H1 (cell line): ENCODE results near the gene SYNDIG1. TPM values are rescaled to one million over a fixed set of nuclear protein-coding genes. Genes with fewer than 3 reads are reported as not detected.

ENCODE experiments used
- CTCF ChIA-PET: fragments of 300-600 bp; sonication (Branson Sonifier 250); formaldehyde crosslinking; loops from one replicate; lab custom pipeline; 2021; ENCODE audit not compliant: partially characterized antibody; lab: Charles Lee
- POLR2A ChIA-PET: fragments of 300-600 bp; sonication (Branson Sonifier 250); formaldehyde crosslinking; loops from one replicate; lab custom pipeline; 2021; ENCODE audit warnings: inconsistent platforms; ENCODE audit not compliant: partially characterized antibody; lab: Charles Lee
- DNase-seq, 2 experiments: peaks; one replicate each; pipeline versions ENCODE4 v3.0.0 to v3.0.0-alpha.2; 2010 to 2022; ENCODE audit warnings: low spot score in 2 of 2, low read depth in 1 of 2, mixed read lengths in 1 of 2
- FAIRE-seq: peaks from 2 replicates; lab custom pipeline; 2011; peaks lifted over from hg19 to GRCh38; lab: Jason Lieb, UNC
- H2AFZ ChIP-seq: 2 replicates; pipeline ENCODE4 v1.8.1; 2012; ENCODE audit warnings: low read length, inconsistent platforms
- H2AK5ac ChIP-seq: 2 replicates; pipeline ENCODE4 v1.6.1; 2013; ENCODE audit warnings: low read depth, low read length
- H2BK120ac ChIP-seq: replicated peaks from 2 replicates; pipeline ENCODE3; 2013; ENCODE audit warnings: low read depth, low read length, inconsistent platforms
- H2BK12ac ChIP-seq: 2 replicates; pipeline ENCODE4 v1.6.1; 2013; ENCODE audit warnings: low read depth, low read length
- H2BK15ac ChIP-seq: 2 replicates; pipeline ENCODE4 v1.6.1; 2013; ENCODE audit warnings: low read length
- H2BK20ac ChIP-seq: 2 replicates; pipeline ENCODE4 v1.6.1; 2013; ENCODE audit warnings: low read length
- H2BK5ac ChIP-seq: 2 replicates; pipeline ENCODE4 v1.6.1; 2013; ENCODE audit warnings: low read depth, low read length
- H3K14ac ChIP-seq: 2 replicates; pipeline ENCODE4 v1.6.1; 2013; ENCODE audit warnings: inconsistent platforms; ENCODE audit not compliant: insufficient read length
- H3K18ac ChIP-seq: 2 replicates; pipeline ENCODE4 v1.6.1; 2013; ENCODE audit warnings: low read length; ENCODE audit errors: extremely low read depth
- H3K23ac ChIP-seq: 2 replicates; pipeline ENCODE4 v1.6.1; 2013; ENCODE audit warnings: inconsistent platforms; ENCODE audit not compliant: insufficient read length
- H3K23me2 ChIP-seq: 2 replicates; pipeline ENCODE4 v1.6.1; 2013; ENCODE audit warnings: low read depth, low read length
- H3K27ac ChIP-seq: 2 replicates; pipeline ENCODE4 v1.6.1; 2011; ENCODE audit warnings: low read depth, low read length, inconsistent platforms
- H3K27me3 ChIP-seq, 4 experiments: replicated peaks in 1 of 4; 1 replicate in 1 of 4; 2 replicates in 3 of 4; pipeline versions ENCODE4 v1.6.1 to v1.8.1; 2011 to 2013; ENCODE audit warnings: low read length in 3 of 4, mild to moderate bottlenecking in 3 of 4, inconsistent platforms in 2 of 4, mixed read lengths in 2 of 4, moderate library complexity in 1 of 4; ENCODE audit not compliant: control insufficient read depth in 3 of 4, insufficient read depth in 3 of 4; ENCODE audit errors: extremely low read depth in 1 of 4
- H3K36me3 ChIP-seq, 4 experiments: 2 replicates each; pipeline versions ENCODE4 v1.6.1 to v1.8.1; 2011 to 2013; ENCODE audit warnings: mild to moderate bottlenecking in 4 of 4, low read length in 3 of 4, moderate library complexity in 2 of 4, control low read depth in 1 of 4, inconsistent platforms in 1 of 4; ENCODE audit not compliant: insufficient read depth in 4 of 4, control insufficient read depth in 2 of 4
- H3K4ac ChIP-seq: replicated peaks from 2 replicates; pipeline ENCODE3; 2013; ENCODE audit warnings: low read length, low read depth, mixed read lengths, inconsistent platforms; ENCODE audit not compliant: insufficient read length
- H3K4me1 ChIP-seq, 4 experiments: replicated peaks in 1 of 4; 1 replicate in 1 of 4; 2 replicates in 3 of 4; pipeline versions ENCODE4 v1.6.1 to v1.8.1; 2011 to 2013; ENCODE audit warnings: low read length in 3 of 4, inconsistent platforms in 2 of 4, mixed read lengths in 1 of 4; ENCODE audit not compliant: insufficient read depth in 4 of 4, control insufficient read depth in 3 of 4
- H3K4me2 ChIP-seq, 2 experiments: 2 replicates each; pipeline versions ENCODE4 v1.6.1 to v1.8.1; 2011 to 2013; ENCODE audit warnings: low read depth in 2 of 2, low read length in 2 of 2, control low read depth in 1 of 2, inconsistent platforms in 1 of 2, mild to moderate bottlenecking in 1 of 2; ENCODE audit not compliant: insufficient read depth in 1 of 2
- H3K4me3 ChIP-seq, 4 experiments: fragments of 200-600, 300-600 bp in 1 of 4; sonication (generic), shearing (Covaris generic), sonication (Bioruptor Twin) in 1 of 4; 2 replicates each; pipeline versions ENCODE4 v1.5.1 to v1.8.1; 2011 to 2016; ENCODE audit warnings: low read length in 4 of 4, low read depth in 3 of 4, control low read depth in 2 of 4, inconsistent platforms in 2 of 4, mild to moderate bottlenecking in 2 of 4, mixed read lengths in 1 of 4, moderate library complexity in 1 of 4; ENCODE audit not compliant: insufficient read depth in 2 of 4; ENCODE audit errors: extremely low read depth in 1 of 4
- H3K56ac ChIP-seq: replicated peaks from 2 replicates; pipeline ENCODE3; 2013; ENCODE audit warnings: low read depth, mild to moderate bottlenecking, mixed read lengths, low read length, inconsistent platforms; ENCODE audit not compliant: insufficient read length
- H3K79me1 ChIP-seq: 2 replicates; pipeline ENCODE4 v1.6.1; 2013; ENCODE audit warnings: low read depth, low read length, control low read depth
- H3K79me2 ChIP-seq, 2 experiments: 2 replicates each; pipeline versions ENCODE4 v1.6.1 to v1.8.1; 2012 to 2013; ENCODE audit warnings: low read length in 2 of 2, mild to moderate bottlenecking in 2 of 2, inconsistent platforms in 1 of 2; ENCODE audit not compliant: insufficient read depth in 2 of 2, control insufficient read depth in 1 of 2
- H3K9ac ChIP-seq, 4 experiments: replicated peaks in 1 of 4; 1 replicate in 1 of 4; 2 replicates in 3 of 4; pipeline versions ENCODE4 v1.6.1 to v1.8.1; 2011 to 2013; ENCODE audit warnings: low read depth in 3 of 4, low read length in 3 of 4, control low read depth in 2 of 4, mild to moderate bottlenecking in 2 of 4, moderate library complexity in 2 of 4, inconsistent platforms in 1 of 4; ENCODE audit errors: extremely low read depth in 1 of 4
- H3K9me3 ChIP-seq, 2 experiments: 2 replicates each; pipeline versions ENCODE4 v1.6.1 to v1.8.1; 2012 to 2013; ENCODE audit warnings: mild to moderate bottlenecking in 2 of 2, moderate library complexity in 2 of 2, control low read depth in 1 of 2, inconsistent platforms in 1 of 2, low read depth in 1 of 2, low read length in 1 of 2, mixed read lengths in 1 of 2; ENCODE audit not compliant: insufficient read depth in 2 of 2
- H4K20me1 ChIP-seq, 2 experiments: replicated peaks in 1 of 2; 2 replicates each; pipeline versions ENCODE3 to v1.8.1; 2011 to 2013; ENCODE audit warnings: inconsistent platforms in 2 of 2, low read length in 2 of 2, mild to moderate bottlenecking in 1 of 2; ENCODE audit not compliant: insufficient read depth in 2 of 2, control insufficient read depth in 1 of 2
- H4K5ac ChIP-seq: 2 replicates; pipeline ENCODE4 v1.6.1; 2013; ENCODE audit warnings: low read length, low read depth, mixed read lengths, inconsistent platforms; ENCODE audit not compliant: insufficient read length
- H4K8ac ChIP-seq: 2 replicates; pipeline ENCODE4 v1.8.0; 2013; ENCODE audit warnings: mild to moderate bottlenecking, moderate library complexity, low read length, inconsistent platforms; ENCODE audit not compliant: insufficient read depth; ENCODE audit errors: extremely low read depth
- H4K91ac ChIP-seq: replicated peaks from 2 replicates; pipeline ENCODE3; 2013; ENCODE audit warnings: low read length, mixed read lengths, inconsistent platforms; ENCODE audit not compliant: insufficient read length
- ASH2L ChIP-seq: fragments of 200-600, 300-600 bp; sonication (generic); IDR thresholded peaks from one replicate; pipeline ENCODE4 v1.7.1; 2017; ENCODE audit warnings: low read length
- CHD2 ChIP-seq: IDR thresholded peaks from 2 replicates; pipeline ENCODE4 v1.6.1; 2012; ENCODE audit warnings: low read length, improper control_type of control experiment
- CTBP2 ChIP-seq: IDR thresholded peaks from 2 replicates; pipeline ENCODE4 v1.7.0; 2011; ENCODE audit warnings: borderline replicate concordance, mild to moderate bottlenecking, moderate library complexity, mixed read lengths, low read length; ENCODE audit not compliant: insufficient read depth, insufficient read length
- EGR1 ChIP-seq: IDR thresholded peaks from 2 replicates; pipeline ENCODE4 v1.6.1; 2011; ENCODE audit warnings: low read depth, low read length, borderline replicate concordance
- HDAC2 ChIP-seq, 2 experiments: fragments of 300-600 bp in 1 of 2; sonication (generic) in 1 of 2; IDR thresholded peaks; 2 replicates each; pipeline ENCODE4 v1.6.1; 2011 to 2012; ENCODE audit warnings: low read depth in 2 of 2, low read length in 2 of 2, mild to moderate bottlenecking in 2 of 2, moderate library complexity in 2 of 2, borderline replicate concordance in 1 of 2, inconsistent platforms in 1 of 2
- HDAC6 ChIP-seq: IDR thresholded peaks from one replicate; pipeline ENCODE4 v1.7.1; 2012; ENCODE audit warnings: low read depth, mild to moderate bottlenecking, inconsistent platforms, low read length, moderate library complexity
- JUND ChIP-seq: IDR thresholded peaks from 2 replicates; pipeline ENCODE4 v1.6.1; 2011; ENCODE audit warnings: mild to moderate bottlenecking, improper control_type of control experiment, low read length
- NANOG ChIP-seq: IDR thresholded peaks from 2 replicates; pipeline ENCODE4 v1.6.1; 2011; ENCODE audit warnings: low read length, low read depth, mild to moderate bottlenecking, inconsistent platforms; ENCODE audit not compliant: insufficient read depth, poor library complexity, severe bottlenecking
- POLR2AphosphoS5 ChIP-seq: IDR thresholded peaks from 2 replicates; pipeline ENCODE4 v1.6.1; 2011; ENCODE audit warnings: low read depth, low read length
- POU5F1 ChIP-seq: IDR thresholded peaks from 2 replicates; pipeline ENCODE4 v1.6.1; 2011; ENCODE audit warnings: low read depth, mild to moderate bottlenecking, low read length, moderate library complexity
- SIX5 ChIP-seq: IDR thresholded peaks from 2 replicates; pipeline ENCODE4 v1.6.1; 2011; ENCODE audit warnings: mild to moderate bottlenecking, low read depth, low read length
- TBP ChIP-seq: IDR thresholded peaks from 2 replicates; pipeline ENCODE4 v1.6.1; 2011; ENCODE audit warnings: low read depth, low read length, improper control_type of control experiment
- USF2 ChIP-seq: IDR thresholded peaks from 2 replicates; pipeline ENCODE4 v1.6.1; 2011; ENCODE audit warnings: low read length, improper control_type of control experiment
- WGBS, 2 experiments: shearing (Covaris generic) in 1 of 2; methylation state at CpG; one replicate each; pipeline versions ENCODE4 v1.1.6 to v1.1.7; 2013 to 2015; ENCODE audit warnings: low lambda C conversion rate in 2 of 2, mixed read lengths in 2 of 2, inconsistent platforms in 1 of 2, low coverage in 1 of 2, missing lambda C conversion rate in 1 of 2; ENCODE audit not compliant: insufficient replicate concordance in 2 of 2, insufficient coverage in 1 of 2, insufficient read length in 1 of 2; ENCODE audit errors: extremely low coverage in 1 of 2, missing lambda C conversion rate in 1 of 2; 5-methylcytosine and 5-hydroxymethylcytosine counted together
- polyA plus RNA-seq, 7 experiments: library from polyadenylated mRNA; depleted of rRNA in 3 of 7; stranded (reverse) in 5 of 7; unstranded in 2 of 7; fragments of >200 nt in 5 of 7; fragments of 200-250 nt in 2 of 7; gene quantifications; 1 replicate in 5 of 7; 2 replicates in 1 of 7; 4 replicates in 1 of 7; pipeline versions ENCODE4 v1.2.1 to v1.2.3, GENCODE V29; 2011 to 2013; ENCODE audit warnings: missing spikeins in 2 of 7, mixed read lengths in 2 of 7
- total RNA-seq: library from RNA; stranded (reverse); fragmentation: NEBNext Ultra II Directional; extraction: Animal tissue kit (Norgen Biotek cat#: 25700); gene quantifications from 2 replicates; pipeline ENCODE4 v1.2.1, GENCODE V29; 2021

The SYNDIG1 gene
- total and polyA plus RNA-seq, 2 of the 8 experiments (the other 6 are each of a cell fraction or from before 2014, with no cell fraction given), result 6.5 to 7.8 TPM

GRCh38 chr20:24695529-24696225 is 226.2 kb downstream of the SYNDIG1 start:
- no peak overlapping the region for H2BK5ac ChIP-seq
- H4K8ac ChIP-seq, result no peak overlapping the region
- no peaks in the 10 kb centered on the region for H3K4me1 ChIP-seq
- H3K4me3 ChIP-seq, result no peak overlapping the region
- no peak overlapping the region for H4K5ac ChIP-seq
- no peak overlapping the region for H3K23ac ChIP-seq
- no peak overlapping the region for H2BK20ac ChIP-seq
- no peak overlapping the region for H3K9ac ChIP-seq
- H3K27me3 ChIP-seq, result no peaks in the 10 kb centered on the region
- no peaks in the 10 kb centered on the region for H3K23me2 ChIP-seq
- no peak overlapping the region for H3K18ac ChIP-seq
- no peak for FAIRE-seq
- ChIA-PET POLR2A (no interaction called here), CTCF (interaction anchor here (1.1 kb wide), 1 partner anchor 23 kb away, joined by 3 read pairs; no protein-coding TSS in a partner anchor)
- no peak overlapping the region for H3K4ac ChIP-seq
- H3K9me3 ChIP-seq, result no peaks in the 10 kb centered on the region
- no peak overlapping the region for H2AK5ac ChIP-seq
- no peak overlapping the region for H2BK15ac ChIP-seq
- no peaks in the 10 kb centered on the region for H3K79me1 ChIP-seq
- H3K4me2 ChIP-seq, result no peak overlapping the region
- H3K36me3 ChIP-seq, result no peaks in the 10 kb centered on the region
- H2AFZ ChIP-seq, result no peak overlapping the region
- H3K14ac ChIP-seq, result no peak overlapping the region
- no peaks in the 10 kb centered on the region for H3K79me2 ChIP-seq
- H2BK12ac ChIP-seq, result no peak overlapping the region
- WGBS, 2 experiments, result 94% methylated on average over 2 of the region's 2 CpGs; no CpG with 5 or more reads in 1 of the 2 experiments
- no peaks in the 10 kb centered on the region for H4K20me1 ChIP-seq
- H2BK120ac ChIP-seq, result no peak overlapping the region
- no peak overlapping the region for H3K56ac ChIP-seq
- no peak for DNase-seq
- H4K91ac ChIP-seq, result no peak overlapping the region
- H3K27ac ChIP-seq, result no peak overlapping the region
- TF ChIP-seq HDAC6 (no peak), POLR2AphosphoS5 (no peak), HDAC2 (IDR thresholded peaks at IDR 0.05; ENCODE audit: borderline replicate concordance in 1 of 2, low read depth in 2 of 2, low read length in 2 of 2) (no peak), CTBP2 (no peak), NANOG (no peak), ASH2L (no peak), USF2 (no peak), JUND (no peak), SIX5 (no peak), TBP (no peak), POU5F1 (no peak), EGR1 (no peak), CHD2 (no peak)
